T-cell (primary cell): ENCODE results near the gene SERAC1. TPM values are rescaled to one million over a fixed set of nuclear protein-coding genes. Genes with fewer than 3 reads are reported as not detected.

Source experiments
- ATAC-seq, 4 experiments: fragments of 200-7000 bp in 3 of 4; fragments of 150-1000 bp in 1 of 4; cut with Tn5 transposase; replicated peaks in 1 of 4; 1 replicate in 3 of 4; 2 replicates in 1 of 4; pipeline ENCODE4 v1.10.0; 2021; ENCODE audit warnings: moderate library complexity in 3 of 4, mild to moderate bottlenecking in 2 of 4, moderate number of reproducible peaks in 1 of 4
- CTCF ChIA-PET, 2 donors: fragments of 300-600 bp; sonication (Branson Sonifier 250); formaldehyde crosslinking; loops; one replicate each; lab custom pipeline; 2022; ENCODE audit warnings: antibody characterized with exemption in 2 of 2; lab: Charles Lee
- POLR2A ChIA-PET, 2 donors: fragments of 300-600 bp; sonication (Branson Sonifier 250); formaldehyde crosslinking; loops; one replicate each; lab custom pipeline; 2022; ENCODE audit warnings: antibody characterized with exemption in 2 of 2; lab: Charles Lee
- DNase-seq, 35 experiments: peaks; one replicate each; pipeline versions ENCODE4 v3.0.0 to v3.0.0-alpha.2; 2013 to 2023
- H3K27ac ChIP-seq: one replicate; pipeline ENCODE4 v1.5.1; 2013; ENCODE audit warnings: low read length
- H3K27me3 ChIP-seq, 2 experiments: replicated peaks in 1 of 2; 1 replicate in 1 of 2; 2 replicates in 1 of 2; pipeline versions ENCODE4 v1.6.1 to v1.7.0; 2013; ENCODE audit warnings: low read length in 1 of 2, mixed read lengths in 1 of 2; ENCODE audit not compliant: control insufficient read depth in 2 of 2, insufficient read depth in 2 of 2; ENCODE audit errors: extremely low read depth in 1 of 2
- H3K36me3 ChIP-seq, 2 donors: 1 replicate in 1 of 2; 2 replicates in 1 of 2; pipeline versions ENCODE4 v1.6.1 to v1.7.0; 2013; ENCODE audit warnings: low read length in 1 of 2; ENCODE audit not compliant: control insufficient read depth in 2 of 2, insufficient read depth in 1 of 2; ENCODE audit errors: extremely low read depth in 1 of 2
- H3K4me1 ChIP-seq, 2 experiments: 1 replicate in 1 of 2; 2 replicates in 1 of 2; pipeline versions ENCODE4 v1.6.1 to v1.7.0; 2013; ENCODE audit warnings: low read length in 2 of 2, mixed read lengths in 1 of 2; ENCODE audit not compliant: insufficient read depth in 2 of 2, control insufficient read depth in 1 of 2; ENCODE audit errors: extremely low read depth in 1 of 2
- H3K4me3 ChIP-seq, 2 donors: 1 replicate in 1 of 2; 2 replicates in 1 of 2; pipeline versions ENCODE4 v1.5.1 to v1.7.0; 2013; ENCODE audit warnings: mild to moderate bottlenecking in 2 of 2, low read length in 1 of 2, moderate library complexity in 1 of 2; ENCODE audit not compliant: control insufficient read depth in 1 of 2; ENCODE audit errors: extremely low read depth in 1 of 2
- H3K9me3 ChIP-seq: 2 replicates; pipeline ENCODE4 v1.7.0; 2013
- H3K27ac Mint-ChIP-seq, 2 donors: one replicate each; pipeline ENCODE4 v1.8.0; 2020 to 2021; ENCODE audit warnings: mild to moderate bottlenecking in 2 of 2, mixed read lengths in 2 of 2
- H3K27me3 Mint-ChIP-seq, 2 donors: one replicate each; pipeline ENCODE4 v1.8.0; 2021 to 2022; ENCODE audit warnings: mixed read lengths in 2 of 2
- H3K36me3 Mint-ChIP-seq: one replicate; pipeline ENCODE4 v1.8.0; 2021; ENCODE audit warnings: mixed read lengths
- H3K4me1 Mint-ChIP-seq, 3 donors: one replicate each; pipeline ENCODE4 v1.8.0; 2020 to 2022; ENCODE audit warnings: mixed read lengths in 3 of 3, mild to moderate bottlenecking in 1 of 3
- H3K4me3 Mint-ChIP-seq, 3 donors: one replicate each; pipeline ENCODE4 v1.8.0; 2020 to 2022; ENCODE audit warnings: mild to moderate bottlenecking in 3 of 3, mixed read lengths in 3 of 3, moderate library complexity in 3 of 3
- H3K9me3 Mint-ChIP-seq, 3 donors: one replicate each; pipeline ENCODE4 v1.8.0; 2020 to 2022; ENCODE audit warnings: mixed read lengths in 3 of 3
- WGBS: methylation state at CpG from one replicate; pipeline ENCODE4 v1.1.5; 2013; ENCODE audit warnings: missing lambda C conversion rate; ENCODE audit not compliant: insufficient coverage; 5-methylcytosine and 5-hydroxymethylcytosine counted together
- total RNA-seq, 35 experiments: library from RNA in 6 of 35; stranded (reverse) in 6 of 35; fragments of 120-200 nt in 1 of 35; gene quantifications; one replicate each; pipeline versions ENCODE4 v1.2.1 to v1.2.4 and lab custom pipeline; 2013 to 2026

Gene SERAC1
- total RNA-seq, 5 donors from 2014 or later (not counting 1 experiment from before 2014, with no cell fraction given) = 2.9 to 4.7 (median 3.4) TPM

DNA sequence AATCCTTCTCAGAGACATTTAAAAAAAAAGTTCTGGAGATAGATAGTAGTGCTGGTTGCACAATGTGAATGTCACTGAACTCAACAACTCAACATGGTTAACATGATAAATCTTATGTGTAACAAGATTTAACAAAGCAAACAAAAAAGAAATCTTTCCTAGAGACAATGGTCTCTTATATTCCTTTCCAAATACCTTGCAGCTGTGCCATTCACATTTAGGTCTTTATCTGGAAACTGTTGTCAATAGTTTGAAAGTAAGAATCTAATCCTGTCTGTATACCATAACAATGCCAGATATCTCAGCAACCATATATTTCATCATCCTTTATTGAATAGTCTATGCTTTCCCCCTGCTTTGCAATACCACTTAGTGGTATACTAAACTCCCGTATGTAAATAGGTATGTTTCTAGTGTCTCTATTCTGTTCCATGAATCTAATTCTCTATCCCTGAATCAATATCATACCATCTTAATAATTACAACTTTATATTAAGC is 2.1 kb downstream of the SERAC1 start:
- CTCF ChIA-PET = no interaction called here
- H3K4me1 Mint-ChIP-seq = peaks cover 11 to 16% (median 12%) of the 10 kb centered on the region in 3 donors
- H3K4me3 ChIP-seq = no peak overlapping the region
- H3K36me3 ChIP-seq = no peaks in the 10 kb centered on the region
- no peak overlapping the region for H3K4me3 Mint-ChIP-seq
- DNase-seq (no peak), ATAC-seq (no peak)
- no peak overlapping the region for H3K27ac Mint-ChIP-seq
- H3K27ac ChIP-seq = no peak overlapping the region
- no peaks in the 10 kb centered on the region for H3K36me3 Mint-ChIP-seq
- peaks cover 3 to 14% of the 10 kb centered on the region in 2 experiments for H3K4me1 ChIP-seq
- H3K9me3 Mint-ChIP-seq = no peaks in the 10 kb centered on the region
- no CpG with 5 or more reads among the region's 1 CpG for WGBS
- POLR2A ChIA-PET = interaction anchor here (0.5 to 0.6 kb wide), 2 partner anchors 168 to 577 kb away, joined by 3 read pairs; no protein-coding TSS in a partner anchor
- H3K9me3 ChIP-seq = no peaks in the 10 kb centered on the region
- H3K27me3 ChIP-seq = no peaks in the 10 kb centered on the region
- H3K27me3 Mint-ChIP-seq = no peaks in the 10 kb centered on the region

DNA sequence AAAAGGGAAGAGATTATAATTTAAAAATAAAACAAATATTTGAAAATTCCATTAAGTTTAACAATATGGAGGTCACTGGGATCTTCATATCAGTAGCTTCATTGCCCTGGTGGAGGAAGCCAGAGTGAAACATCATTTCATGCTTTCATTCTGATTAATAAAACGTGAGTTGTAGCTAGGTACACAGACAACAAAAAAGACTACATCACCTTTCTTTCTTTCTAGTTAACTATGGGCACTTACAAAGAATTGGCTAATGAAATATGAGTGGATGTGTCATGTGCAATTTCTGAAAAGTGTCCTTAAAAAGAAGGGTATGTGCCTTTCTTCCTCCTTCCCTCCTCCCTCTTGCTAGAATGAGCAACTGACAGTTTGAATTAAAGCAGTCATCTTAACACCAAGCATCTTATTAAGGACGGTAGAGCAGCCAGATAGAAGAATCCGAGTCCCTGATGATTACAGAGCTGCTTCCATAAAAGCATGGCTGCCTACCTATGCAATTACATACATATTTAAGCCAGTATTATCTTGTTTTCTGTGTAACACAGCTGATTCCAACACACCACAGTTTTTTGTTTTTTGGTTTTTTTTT is 3.4 kb downstream of the SERAC1 start:
- H3K4me1 Mint-ChIP-seq = peaks cover 10 to 15% (median 12%) of the 10 kb centered on the region in 3 donors
- H3K9me3 Mint-ChIP-seq = no peaks in the 10 kb centered on the region
- H3K4me1 ChIP-seq = peaks cover 3 to 14% of the 10 kb centered on the region in 2 experiments
- no peak overlapping the region for H3K27ac ChIP-seq
- POLR2A ChIA-PET = interaction anchor here in 1 of 2 donors (0.6 kb wide), 1 partner anchor 10 kb away, joined by 8 read pairs; no protein-coding TSS in a partner anchor
- H3K4me3 Mint-ChIP-seq = no peak overlapping the region
- H3K27ac Mint-ChIP-seq = no peak overlapping the region
- CTCF ChIA-PET = interaction anchor here (0.5 to 1.0 kb wide), 3 partner anchors 28 to 439 kb away, joined by 3 read pairs; no protein-coding TSS in a partner anchor
- 67% methylated on average over 1 of the region's 3 CpGs for WGBS
- no peak for DNase-seq
- no peak overlapping the region for H3K4me3 ChIP-seq
- no peak for ATAC-seq
- no peaks in the 10 kb centered on the region for H3K9me3 ChIP-seq
- no peaks in the 10 kb centered on the region for H3K36me3 ChIP-seq
- H3K27me3 ChIP-seq = no peaks in the 10 kb centered on the region
- H3K27me3 Mint-ChIP-seq = no peaks in the 10 kb centered on the region
- no peaks in the 10 kb centered on the region for H3K36me3 Mint-ChIP-seq

DNA sequence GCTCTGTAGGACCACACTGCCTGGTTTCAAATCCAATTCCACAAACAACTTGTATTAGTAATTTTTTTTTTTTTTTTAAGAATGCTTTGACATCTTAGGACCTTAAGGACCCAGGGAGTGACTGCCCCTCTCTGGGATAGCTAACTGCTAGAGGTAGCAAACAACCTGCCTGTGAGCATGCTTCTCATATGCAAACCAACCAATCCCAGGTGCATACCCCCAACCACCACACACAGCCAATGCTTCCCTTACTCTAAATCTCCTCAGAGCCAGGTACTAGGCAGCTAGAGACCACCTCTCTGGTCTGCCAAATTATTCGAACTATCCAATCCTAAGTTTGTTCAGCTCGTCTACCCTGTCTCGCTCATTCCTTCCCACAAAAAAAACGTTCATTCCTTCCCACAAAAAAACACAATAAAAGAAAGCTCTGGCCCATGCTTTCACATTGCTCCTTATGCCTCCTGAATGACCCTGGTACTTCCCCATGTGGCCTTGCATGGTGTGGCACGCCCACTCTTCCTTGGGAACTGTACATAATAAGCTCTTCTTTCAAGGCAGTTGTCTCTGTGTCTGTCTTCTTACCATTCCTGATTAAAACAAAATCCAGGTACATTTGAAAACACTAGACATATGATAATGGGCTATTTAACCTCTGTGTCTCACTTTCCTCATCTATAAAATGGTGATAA is 6.4 kb downstream of the SERAC1 start:
- H3K4me3 ChIP-seq = no peak overlapping the region
- no peak overlapping the region for H3K4me3 Mint-ChIP-seq
- no peak overlapping the region for H3K27ac Mint-ChIP-seq
- no peaks in the 10 kb centered on the region for H3K9me3 ChIP-seq
- H3K4me1 Mint-ChIP-seq = peaks cover 1 to 6% (median 1%) of the 10 kb centered on the region in 3 donors
- H3K27me3 Mint-ChIP-seq = no peaks in the 10 kb centered on the region
- H3K4me1 ChIP-seq = no peaks in the 10 kb centered on the region
- no peaks in the 10 kb centered on the region for H3K36me3 ChIP-seq
- POLR2A ChIA-PET = no interaction called here
- H3K27ac ChIP-seq = no peak overlapping the region
- no peaks in the 10 kb centered on the region for H3K27me3 ChIP-seq
- ATAC-seq (no peak), DNase-seq (no peak)
- H3K36me3 Mint-ChIP-seq = peaks cover 11% of the 10 kb centered on the region
- 84% methylated on average over 5 of the region's 5 CpGs for WGBS
- CTCF ChIA-PET = interaction anchor here in 1 of 2 donors (0.7 kb wide), 1 partner anchor 358 kb away, joined by 3 read pairs; no protein-coding TSS in a partner anchor
- H3K9me3 Mint-ChIP-seq = no peaks in the 10 kb centered on the region

DNA sequence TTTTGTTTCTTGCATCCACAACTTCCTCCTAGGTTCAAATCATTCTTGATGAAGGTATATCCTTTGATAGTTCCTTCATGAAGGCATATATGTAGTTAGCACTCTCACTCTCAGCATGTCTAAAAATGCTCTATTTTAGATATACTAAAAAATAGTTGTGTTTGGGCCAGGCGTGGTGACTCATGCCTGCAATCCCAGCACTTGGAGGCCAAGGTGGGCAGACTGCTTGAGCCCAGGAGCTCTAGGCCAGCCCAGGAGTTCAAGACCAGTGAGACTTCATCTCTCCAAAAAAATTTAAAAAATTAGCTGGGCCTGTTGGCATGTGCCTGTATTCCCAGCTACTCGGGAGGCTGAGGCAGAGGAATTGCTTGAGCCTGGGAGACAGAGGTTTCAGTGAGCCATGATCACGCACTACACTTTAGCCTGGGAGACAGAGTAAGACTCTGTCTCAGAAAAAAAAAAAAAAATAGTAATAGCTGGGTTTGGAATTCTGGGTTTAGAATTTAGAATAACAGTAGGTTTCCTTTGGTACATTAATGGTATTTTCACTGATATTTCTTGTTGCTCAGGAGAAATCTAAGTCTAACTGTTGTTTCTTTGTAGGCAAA is 7.0 kb downstream of the SERAC1 start:
- Histone ChIP-seq H3K4me3 (no peak overlapping the region), H3K9me3 (no peaks in the 10 kb centered on the region), H3K27me3 (no peaks in the 10 kb centered on the region), H3K27ac (no peak overlapping the region), H3K4me1 (no peaks in the 10 kb centered on the region), H3K36me3 (no peaks in the 10 kb centered on the region)
- Mint-ChIP-seq H3K9me3 (no peaks in the 10 kb centered on the region), H3K27ac (no peak overlapping the region), H3K36me3 (peaks cover 11% of the 10 kb centered on the region), H3K4me1 (no peaks in the 10 kb centered on the region), H3K27me3 (no peaks in the 10 kb centered on the region), H3K4me3 (no peak overlapping the region)
- CTCF ChIA-PET = interaction anchor here in 1 of 2 donors (0.7 kb wide), 1 partner anchor 359 kb away, joined by 3 read pairs; no protein-coding TSS in a partner anchor
- POLR2A ChIA-PET = no interaction called here
- no peak for DNase-seq
- WGBS = 100% methylated on average over 1 of the region's 3 CpGs
- ATAC-seq = no peak

DNA sequence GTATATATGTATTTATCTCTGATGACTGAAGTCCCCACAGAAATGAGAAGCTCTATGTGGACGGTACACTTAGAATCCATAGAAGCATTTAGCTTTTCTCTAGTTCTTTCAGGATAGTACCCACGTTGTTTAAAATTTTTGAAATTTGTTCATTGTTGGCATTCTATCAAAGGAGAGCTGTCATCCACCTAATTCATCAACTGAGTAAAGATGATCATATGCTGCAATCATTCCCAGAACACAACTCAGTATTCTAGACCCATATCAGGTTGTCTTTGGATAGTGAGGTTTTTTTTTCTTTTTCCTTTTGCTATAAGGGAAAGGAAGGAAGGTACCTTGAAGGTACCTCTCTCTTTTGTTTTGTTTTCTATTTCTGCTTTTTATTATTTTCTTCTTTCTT is 9.3 kb downstream of the SERAC1 start:
- Mint-ChIP-seq H3K4me1 (no peaks in the 10 kb centered on the region), H3K36me3 (peaks cover 22% of the 10 kb centered on the region), H3K9me3 (no peaks in the 10 kb centered on the region), H3K27ac (no peak overlapping the region), H3K4me3 (no peak overlapping the region), H3K27me3 (no peaks in the 10 kb centered on the region)
- POLR2A ChIA-PET = interaction anchor here in 1 of 2 donors (0.6 to 1.1 kb wide), 2 partner anchors 90 to 367 kb away, joined by 3 to 4 read pairs; no protein-coding TSS in a partner anchor
- no peak for DNase-seq
- CTCF ChIA-PET = interaction anchor here in 1 of 2 donors (0.7 kb wide), 1 partner anchor 56 kb away, joined by 3 read pairs; no protein-coding TSS in a partner anchor
- Histone ChIP-seq H3K9me3 (no peaks in the 10 kb centered on the region), H3K27ac (no peak overlapping the region), H3K36me3 (peaks cover 0 to 3% of the 10 kb centered on the region in 2 donors), H3K27me3 (no peaks in the 10 kb centered on the region), H3K4me1 (no peaks in the 10 kb centered on the region), H3K4me3 (no peak overlapping the region)
- no CpG with 5 or more reads among the region's 2 CpGs for WGBS
- ATAC-seq = no peak

DNA sequence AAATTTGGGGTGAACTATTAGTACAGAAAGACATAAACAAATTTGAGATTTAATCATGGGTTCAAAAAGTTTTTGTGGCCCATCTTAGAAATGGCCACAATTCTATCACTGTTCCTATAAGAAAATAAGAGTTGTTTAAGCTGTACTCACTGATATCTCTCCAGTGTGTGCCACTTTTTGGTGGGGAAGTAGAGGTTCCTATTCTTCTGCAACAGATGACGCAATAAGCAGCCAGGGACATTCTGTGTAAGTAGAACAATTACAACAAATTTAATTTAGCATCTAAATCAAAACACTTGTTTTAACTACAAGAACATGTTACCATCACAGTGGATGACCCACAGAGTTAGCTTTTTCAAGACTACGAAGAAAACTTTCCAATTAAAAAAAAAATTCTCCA is 9.9 kb downstream of the SERAC1 start:
- WGBS = no CpG with 5 or more reads among the region's 2 CpGs
- Mint-ChIP-seq H3K4me1 (no peaks in the 10 kb centered on the region), H3K27ac (no peak overlapping the region), H3K4me3 (no peak overlapping the region), H3K27me3 (no peaks in the 10 kb centered on the region), H3K36me3 (peaks cover 27% of the 10 kb centered on the region), H3K9me3 (no peaks in the 10 kb centered on the region)
- Histone ChIP-seq H3K27ac (no peak overlapping the region), H3K4me3 (no peak overlapping the region), H3K36me3 (peaks cover 0 to 3% of the 10 kb centered on the region in 2 donors), H3K4me1 (no peaks in the 10 kb centered on the region), H3K9me3 (no peaks in the 10 kb centered on the region), H3K27me3 (no peaks in the 10 kb centered on the region)
- ATAC-seq (no peak), DNase-seq (no peak)
- ChIA-PET POLR2A (interaction anchor here in 1 of 2 donors (1.1 kb wide), 1 partner anchor 366 kb away, joined by 3 read pairs; no protein-coding TSS in a partner anchor), CTCF (interaction anchor here in 1 of 2 donors (0.6 kb wide), 1 partner anchor 69 kb away, joined by 3 read pairs; no protein-coding TSS in a partner anchor)
